HG03159 (cell line): ENCODE results near the gene ARHGAP26.
"Not testable (repeated sequence)": the region's sequence is repeated elsewhere in the genome, so short reads cannot be mapped to it uniquely, and the experiment has no call there.

Experiments
- ATAC-seq: cut with Tn5 transposase; IDR thresholded peaks from one replicate; pipeline ENCODE4 v1.9.1; 2021; ENCODE audit warnings: mild to moderate bottlenecking, moderate library complexity; ENCODE audit not compliant: unreplicated experiment

Gene ARHGAP26

GRCh38 chr5:143077453-143078103 lies 307.4 kb downstream of the ARHGAP26 start:
- no peak for ATAC-seq

GRCh38 chr5:143078313-143078712 lies 308.1 kb downstream of the ARHGAP26 start:
- ATAC-seq, result no peak

- no peak for ATAC-seq
These were observed 308.8 kb downstream of the ARHGAP26 start for GRCh38 chr5:143078971-143079370.

- ATAC-seq, result no peak
These were observed 310.2 kb downstream of the ARHGAP26 start for GRCh38 chr5:143080407-143080806.

- no peak for ATAC-seq
These were observed 310.8 kb downstream of the ARHGAP26 start for GRCh38 chr5:143080982-143081381.

GRCh38 chr5:143083006-143083405 lies 312.8 kb downstream of the ARHGAP26 start:
- ATAC-seq, result no peak

GRCh38 chr5:143084407-143084806 lies 314.2 kb downstream of the ARHGAP26 start:
- ATAC-seq, result no peak

GRCh38 chr5:143085319-143085917 lies 315.2 kb downstream of the ARHGAP26 start:
- ATAC-seq, result no peak

GRCh38 chr5:143086546-143086907 lies 316.4 kb downstream of the ARHGAP26 start:
- ATAC-seq, result no peak

- ATAC-seq, result no peak
These were observed 316.9 kb downstream of the ARHGAP26 start for GRCh38 chr5:143086908-143087637.

GRCh38 chr5:143088702-143089101 lies 318.5 kb downstream of the ARHGAP26 start:
- not testable (repeated sequence) for ATAC-seq

- ATAC-seq, result not testable (repeated sequence)
These were observed 319.9 kb downstream of the ARHGAP26 start for GRCh38 chr5:143090044-143090443.

GRCh38 chr5:143092711-143093451 lies 322.7 kb downstream of the ARHGAP26 start:
- ATAC-seq, result not testable (repeated sequence)

GRCh38 chr5:143093452-143094086 lies 323.4 kb downstream of the ARHGAP26 start:
- ATAC-seq, result no peak

- no peak for ATAC-seq
These were observed 323.9 kb downstream of the ARHGAP26 start for GRCh38 chr5:143094087-143094521.

- ATAC-seq, result not testable (repeated sequence)
These were observed 324.4 kb downstream of the ARHGAP26 start for GRCh38 chr5:143094608-143095007.

- ATAC-seq, result peak; percentile 85
These were observed 330.9 kb downstream of the ARHGAP26 start for GRCh38 chr5:143101121-143101520.

GRCh38 chr5:143101725-143102386 lies 331.7 kb downstream of the ARHGAP26 start:
- no peak for ATAC-seq

GRCh38 chr5:143102411-143102810 lies 332.2 kb downstream of the ARHGAP26 start:
- ATAC-seq, result no peak

GRCh38 chr5:143105216-143105905 lies 335.2 kb downstream of the ARHGAP26 start:
- ATAC-seq, result no peak
